HG03159 (cell line): ENCODE measurements around the gene CAPZB.

Source experiments
- ATAC-seq: cut with Tn5 transposase; IDR thresholded peaks from one replicate; pipeline ENCODE4 v1.9.1; 2021; ENCODE audit warnings: mild to moderate bottlenecking, moderate library complexity; ENCODE audit not compliant: unreplicated experiment

The CAPZB gene

DNA sequence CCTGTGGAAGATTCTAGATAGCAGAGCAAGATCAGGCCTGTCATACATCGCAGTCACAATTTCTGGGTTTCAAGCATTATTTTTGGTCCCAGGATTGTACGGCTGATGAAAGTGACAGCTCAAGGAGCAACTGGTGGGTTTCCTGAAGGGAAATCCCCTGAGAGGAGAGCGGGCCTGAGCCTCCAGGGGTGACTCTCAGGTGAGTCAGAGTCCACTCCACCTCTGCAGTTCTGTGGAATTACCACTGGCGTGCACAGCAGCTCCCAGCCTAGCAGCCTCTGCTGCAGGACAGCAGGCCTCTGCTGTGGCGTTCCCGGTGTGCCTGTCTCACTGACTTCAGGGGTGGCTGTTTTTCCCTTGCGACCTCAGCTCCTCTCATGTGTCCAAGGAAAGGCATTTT is 148.8 kb downstream of the CAPZB start:
- ATAC-seq: no peak

DNA sequence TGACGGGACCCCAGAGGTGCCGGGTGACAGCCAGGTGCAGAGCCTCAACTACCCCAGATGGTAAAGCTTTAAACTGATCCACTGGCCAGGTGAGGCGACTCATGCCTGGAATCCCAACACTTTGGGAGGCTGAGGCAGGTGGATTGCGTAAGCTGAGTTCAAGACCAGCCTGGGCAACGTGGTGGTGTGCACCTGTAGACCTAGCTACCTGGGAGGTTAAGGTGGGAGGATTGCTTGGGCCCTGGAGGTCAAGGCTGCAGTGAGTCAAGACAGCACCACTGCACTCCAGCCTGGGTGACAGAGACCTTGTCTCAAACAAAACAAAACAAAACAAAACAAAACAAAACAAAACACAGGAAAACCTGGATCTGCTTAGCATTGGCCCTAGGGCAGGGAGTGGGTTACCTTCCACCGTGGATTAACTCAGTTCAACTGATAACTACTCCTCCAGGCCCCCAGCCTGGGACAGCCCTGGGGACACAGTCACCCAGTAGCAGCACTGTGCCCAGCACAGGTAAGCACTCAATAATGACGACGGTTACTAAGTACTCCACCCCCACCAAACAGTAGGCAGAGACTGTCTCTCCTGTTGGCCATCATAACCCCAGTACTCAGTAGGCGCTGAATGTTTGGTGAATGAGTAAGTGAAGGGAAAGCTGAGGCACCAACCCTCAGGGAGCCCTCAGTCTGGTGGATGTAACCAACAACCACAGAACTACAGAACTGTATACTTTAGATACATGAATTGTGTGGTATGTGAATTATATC is 151.6 kb downstream of the CAPZB start:
- ATAC-seq: no peak

- no peak for ATAC-seq
These were observed 152.5 kb downstream of the CAPZB start for GRCh38 chr1:19332832-19333231.

- ATAC-seq: no peak
These were observed 154.0 kb downstream of the CAPZB start for GRCh38 chr1:19331262-19331878.

GRCh38 chr1:19330449-19331135 is 154.7 kb downstream of the CAPZB start:
- ATAC-seq: no peak

- no peak for ATAC-seq
These were observed 155.7 kb downstream of the CAPZB start for GRCh38 chr1:19329611-19330010.

GRCh38 chr1:19329188-19329587 is 156.2 kb downstream of the CAPZB start:
- no peak for ATAC-seq

DNA sequence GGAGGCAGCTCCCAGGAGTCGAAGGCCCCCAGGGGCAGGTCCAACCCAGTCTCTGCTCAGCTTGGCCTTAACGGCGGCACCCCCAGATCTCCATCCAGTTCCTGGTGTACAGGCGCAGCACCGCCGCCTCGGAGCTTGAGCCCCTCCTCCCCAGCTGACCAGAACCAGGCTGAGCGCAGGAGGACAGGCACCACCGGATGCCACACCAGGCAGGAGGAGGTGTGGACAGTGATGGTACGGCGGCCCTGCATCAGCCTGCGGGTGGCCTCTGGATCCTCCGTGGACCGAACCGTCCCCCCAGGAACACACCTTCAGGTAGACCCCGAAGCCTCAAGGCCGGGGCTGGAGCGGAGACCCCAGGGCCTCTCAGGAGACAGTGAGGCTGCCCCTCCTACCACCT is 156.9 kb downstream of the CAPZB start:
- ATAC-seq: no peak

- no peak for ATAC-seq
These were observed 157.6 kb downstream of the CAPZB start for GRCh38 chr1:19327736-19328135.

GRCh38 chr1:19327301-19327700 is 158.0 kb downstream of the CAPZB start:
- no peak for ATAC-seq

- ATAC-seq: no peak
These were observed 158.6 kb downstream of the CAPZB start for GRCh38 chr1:19326748-19327065.

DNA sequence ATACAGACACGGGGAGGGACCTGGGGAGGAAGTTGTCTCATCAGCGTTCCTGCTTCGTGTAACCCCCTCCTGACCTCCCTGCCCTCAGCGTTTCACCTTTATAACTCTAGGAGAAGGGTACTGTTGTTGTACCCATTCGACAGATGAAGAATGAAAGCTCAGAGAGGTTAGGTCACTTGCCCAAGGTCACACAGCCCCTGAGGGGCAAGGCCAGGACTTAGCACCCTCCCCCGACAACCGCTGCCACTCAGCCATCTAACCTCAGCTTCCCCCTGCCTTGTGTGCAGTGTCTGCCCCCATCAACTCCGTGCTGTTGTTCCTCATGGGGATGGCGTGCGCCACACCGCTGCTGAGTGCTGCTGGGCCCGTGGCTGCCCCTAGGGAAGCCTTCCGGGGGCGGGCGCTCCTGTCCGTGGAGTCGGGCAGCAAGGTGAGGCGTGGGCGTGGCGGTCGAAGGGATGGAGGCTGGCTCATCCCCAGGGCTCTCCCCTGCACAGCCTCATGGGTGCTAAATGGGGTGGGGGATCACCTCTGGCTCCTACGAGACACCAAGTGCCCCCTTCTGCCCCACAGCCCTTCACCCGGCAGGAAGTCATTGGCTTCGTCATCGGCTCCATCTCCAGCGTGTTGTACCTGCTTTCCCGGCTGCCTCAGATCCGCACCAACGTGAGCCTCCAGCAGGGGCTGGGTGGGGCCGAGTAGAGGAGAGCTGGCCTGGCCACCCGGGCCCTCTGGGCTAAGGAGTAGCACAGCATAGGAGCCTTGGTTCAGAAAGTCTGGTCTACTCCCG is 159.2 kb downstream of the CAPZB start:
- ATAC-seq: no peak

- ATAC-seq: no peak
These were observed 159.9 kb downstream of the CAPZB start for GRCh38 chr1:19325368-19325957.

GRCh38 chr1:19324665-19324990 is 160.7 kb downstream of the CAPZB start:
- no peak for ATAC-seq

GRCh38 chr1:19323987-19324664 is 161.2 kb downstream of the CAPZB start:
- no peak for ATAC-seq

GRCh38 chr1:19322481-19322880 is 162.9 kb downstream of the CAPZB start:
- no peak for ATAC-seq

GRCh38 chr1:19321071-19321470 is 164.3 kb downstream of the CAPZB start:
- ATAC-seq: no peak

- ATAC-seq: no peak
These were observed 166.1 kb downstream of the CAPZB start for GRCh38 chr1:19319196-19319595.

DNA sequence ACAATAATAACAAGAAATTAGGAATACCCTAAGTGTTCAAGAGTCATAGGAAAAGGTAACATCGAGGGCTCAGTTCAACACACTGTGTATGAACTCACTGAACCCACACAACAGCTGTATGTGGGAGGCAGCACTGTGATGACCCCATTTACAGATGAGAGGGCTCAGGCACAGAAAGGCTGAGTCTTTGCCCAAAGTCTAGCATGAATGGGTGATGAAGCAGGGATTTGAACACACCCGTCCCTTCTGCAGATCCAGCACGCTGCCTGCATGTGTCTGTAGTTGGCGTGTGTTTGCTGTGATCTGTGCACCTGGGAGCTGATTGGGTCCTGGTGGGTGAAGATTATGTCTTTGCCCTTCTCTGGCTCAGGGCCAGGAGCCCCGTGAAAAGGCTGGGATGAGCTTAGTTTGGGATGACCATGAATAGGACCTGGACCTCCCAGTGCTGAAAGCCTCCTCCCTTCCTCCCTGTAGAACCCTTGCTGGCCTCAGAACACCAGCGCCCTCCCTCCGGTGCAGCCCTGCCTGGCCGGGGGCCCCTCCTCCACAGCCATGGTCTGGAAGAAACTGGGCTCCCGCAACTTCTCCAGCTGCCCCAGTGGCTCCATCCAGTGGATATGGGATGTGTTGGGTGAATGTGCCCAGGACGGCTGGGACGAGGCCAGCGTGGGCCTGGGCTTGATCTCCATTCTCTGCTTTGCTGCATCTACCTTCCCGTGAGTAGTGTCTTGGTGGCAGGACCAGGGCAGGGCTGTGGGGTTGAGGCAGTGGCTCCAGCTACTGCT is 168.0 kb downstream of the CAPZB start:
- ATAC-seq: no peak
